Endothelial cell (in vitro differentiated cells): ENCODE measurements around the gene BCAP31. TPM values are rescaled to one million over a fixed set of nuclear protein-coding genes. Genes with fewer than 3 reads are reported as not detected.
"Not testable (repeated sequence)": the region's sequence is repeated elsewhere in the genome, so short reads cannot be mapped to it uniquely, and the experiment has no call there.

Experiments used
- DNase-seq: peaks from one replicate; pipeline ENCODE4 v3.0.0; 2021; ENCODE audit warnings: low spot score
- H3K27ac Mint-ChIP-seq: one replicate; pipeline ENCODE4 v1.8.0; 2021; ENCODE audit warnings: mixed read lengths, inconsistent platforms; ENCODE audit not compliant: unreplicated experiment
- H3K27me3 Mint-ChIP-seq: one replicate; pipeline ENCODE4 v1.8.0; 2021; ENCODE audit warnings: mild to moderate bottlenecking, moderate library complexity, mixed read lengths, inconsistent platforms; ENCODE audit not compliant: unreplicated experiment
- H3K36me3 Mint-ChIP-seq: one replicate; pipeline ENCODE4 v1.8.0; 2021; ENCODE audit warnings: mild to moderate bottlenecking, low read depth, mixed read lengths, inconsistent platforms; ENCODE audit not compliant: unreplicated experiment
- H3K4me1 Mint-ChIP-seq: one replicate; pipeline ENCODE4 v1.8.0; 2021; ENCODE audit warnings: mild to moderate bottlenecking, mixed read lengths, inconsistent platforms; ENCODE audit not compliant: unreplicated experiment
- H3K4me3 Mint-ChIP-seq: one replicate; pipeline ENCODE4 v1.8.0; 2021; ENCODE audit warnings: mild to moderate bottlenecking, mixed read lengths, inconsistent platforms; ENCODE audit not compliant: unreplicated experiment
- H3K9me3 Mint-ChIP-seq: one replicate; pipeline ENCODE4 v1.8.0; 2021; ENCODE audit warnings: mixed read lengths, inconsistent platforms; ENCODE audit not compliant: unreplicated experiment
- total RNA-seq: library from RNA; stranded (reverse); fragmentation: NEBNext Ultra II Directional; extraction: Animal tissue kit (Norgen Biotek cat#: 25700); gene quantifications from one replicate; pipeline ENCODE4 v1.2.1, GENCODE V29; 2021; ENCODE audit not compliant: unreplicated experiment
- TF ChIP-seq, protein P1 (sequence below): fragments of 200-600 bp; sonication (generic); IDR thresholded peaks from one replicate; pipeline ENCODE4 v1.5.0; 2021; ENCODE audit warnings: antibody characterized with exemption; ENCODE audit not compliant: unreplicated experiment

The BCAP31 gene
- total RNA-seq, 1 donor from 2014 or later: 282 TPM

DNA sequence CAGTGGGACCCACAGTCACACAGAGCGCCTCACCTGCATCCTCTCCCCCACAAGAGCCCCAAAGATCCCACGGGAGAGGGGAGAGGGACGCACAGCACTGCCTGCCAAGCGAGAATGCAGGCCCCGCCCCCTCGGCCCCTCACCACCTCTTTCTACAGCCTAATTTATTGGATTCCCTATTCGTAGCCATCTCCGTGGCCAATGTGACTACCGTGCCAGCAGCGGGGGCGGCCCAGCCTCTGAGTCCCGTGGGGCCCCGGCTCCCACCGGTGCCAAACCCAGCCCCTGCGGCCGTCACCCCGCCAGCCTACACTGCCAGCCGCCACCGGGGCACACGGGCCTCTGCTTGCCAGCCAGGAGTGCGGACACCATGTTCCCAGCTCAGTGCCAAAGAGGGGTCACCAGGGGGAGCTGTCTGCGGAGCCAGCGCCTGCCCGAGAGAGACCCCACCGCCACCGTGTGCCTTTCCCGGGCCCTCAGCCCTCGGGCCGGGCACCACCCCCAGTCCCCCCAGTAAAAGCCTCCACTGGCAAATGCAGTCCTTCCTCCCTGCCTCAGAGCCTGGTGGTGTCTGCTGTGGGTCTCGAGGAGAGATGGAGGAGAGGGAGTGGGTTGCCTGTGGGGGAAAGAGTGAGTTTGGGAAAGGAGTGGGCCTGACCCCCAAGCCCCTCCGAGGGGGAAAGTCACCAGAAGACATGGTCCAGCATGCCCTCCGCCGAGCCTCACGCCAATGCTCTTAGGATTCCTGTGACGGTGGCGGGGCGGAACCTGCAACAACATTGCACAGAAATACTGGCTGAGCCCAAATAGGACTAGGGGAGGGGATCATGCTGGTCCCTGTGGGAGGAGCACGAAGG, 20.3 kb upstream of the BCAP31 start:
- H3K4me3 Mint-ChIP-seq: no peak overlapping the region
- H3K4me1 Mint-ChIP-seq: no peaks in the 10 kb centered on the region
- H3K36me3 Mint-ChIP-seq: no peaks in the 10 kb centered on the region
- no peak for DNase-seq
- no peaks in the 10 kb centered on the region for H3K27me3 Mint-ChIP-seq
- no peak overlapping the region for H3K27ac Mint-ChIP-seq
- no peaks in the 10 kb centered on the region for H3K9me3 Mint-ChIP-seq
- TF ChIP-seq, protein P1, sequence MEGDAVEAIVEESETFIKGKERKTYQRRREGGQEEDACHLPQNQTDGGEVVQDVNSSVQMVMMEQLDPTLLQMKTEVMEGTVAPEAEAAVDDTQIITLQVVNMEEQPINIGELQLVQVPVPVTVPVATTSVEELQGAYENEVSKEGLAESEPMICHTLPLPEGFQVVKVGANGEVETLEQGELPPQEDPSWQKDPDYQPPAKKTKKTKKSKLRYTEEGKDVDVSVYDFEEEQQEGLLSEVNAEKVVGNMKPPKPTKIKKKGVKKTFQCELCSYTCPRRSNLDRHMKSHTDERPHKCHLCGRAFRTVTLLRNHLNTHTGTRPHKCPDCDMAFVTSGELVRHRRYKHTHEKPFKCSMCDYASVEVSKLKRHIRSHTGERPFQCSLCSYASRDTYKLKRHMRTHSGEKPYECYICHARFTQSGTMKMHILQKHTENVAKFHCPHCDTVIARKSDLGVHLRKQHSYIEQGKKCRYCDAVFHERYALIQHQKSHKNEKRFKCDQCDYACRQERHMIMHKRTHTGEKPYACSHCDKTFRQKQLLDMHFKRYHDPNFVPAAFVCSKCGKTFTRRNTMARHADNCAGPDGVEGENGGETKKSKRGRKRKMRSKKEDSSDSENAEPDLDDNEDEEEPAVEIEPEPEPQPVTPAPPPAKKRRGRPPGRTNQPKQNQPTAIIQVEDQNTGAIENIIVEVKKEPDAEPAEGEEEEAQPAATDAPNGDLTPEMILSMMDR: no peak

DNA sequence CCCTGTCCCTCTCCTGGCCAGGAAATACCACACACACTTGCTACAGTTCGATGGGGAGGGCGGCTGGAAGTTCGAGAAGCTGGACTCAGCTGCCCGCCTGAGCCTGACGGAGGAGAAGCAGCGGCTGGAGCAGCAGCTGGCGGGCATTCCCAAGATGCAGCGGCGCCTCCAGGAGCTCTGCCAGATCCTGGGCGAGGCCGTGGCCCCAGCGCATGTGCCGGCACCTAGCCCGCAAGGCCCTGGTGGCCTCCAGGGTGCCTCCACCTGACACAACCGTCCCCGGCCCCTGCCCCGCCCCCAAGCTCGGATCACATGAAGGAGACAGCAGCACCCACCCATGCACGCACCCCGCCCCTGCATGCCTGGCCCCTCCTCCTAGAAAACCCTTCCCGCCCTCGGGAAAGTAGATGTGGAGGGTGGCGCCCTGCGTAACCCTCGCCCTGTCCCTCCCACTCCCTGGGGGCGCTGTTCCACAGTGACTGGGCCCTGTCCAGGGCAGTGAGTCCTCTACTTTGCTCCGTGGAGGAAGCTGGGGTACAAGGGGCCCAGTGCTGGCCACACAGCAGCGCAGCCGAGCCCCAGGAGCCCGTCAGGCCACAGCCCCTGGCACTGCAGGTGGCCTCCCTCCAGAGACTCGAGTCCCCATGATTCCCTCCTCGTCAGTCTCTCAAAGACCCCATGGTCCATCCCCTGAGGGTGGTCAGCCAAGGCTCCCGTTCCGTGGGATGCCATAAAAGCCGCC, 19.5 kb upstream of the BCAP31 start:
- not testable (repeated sequence) for H3K4me1 Mint-ChIP-seq, DNase-seq, H3K27ac Mint-ChIP-seq, H3K9me3 Mint-ChIP-seq, H3K36me3 Mint-ChIP-seq, H3K4me3 Mint-ChIP-seq, H3K27me3 Mint-ChIP-seq

DNA sequence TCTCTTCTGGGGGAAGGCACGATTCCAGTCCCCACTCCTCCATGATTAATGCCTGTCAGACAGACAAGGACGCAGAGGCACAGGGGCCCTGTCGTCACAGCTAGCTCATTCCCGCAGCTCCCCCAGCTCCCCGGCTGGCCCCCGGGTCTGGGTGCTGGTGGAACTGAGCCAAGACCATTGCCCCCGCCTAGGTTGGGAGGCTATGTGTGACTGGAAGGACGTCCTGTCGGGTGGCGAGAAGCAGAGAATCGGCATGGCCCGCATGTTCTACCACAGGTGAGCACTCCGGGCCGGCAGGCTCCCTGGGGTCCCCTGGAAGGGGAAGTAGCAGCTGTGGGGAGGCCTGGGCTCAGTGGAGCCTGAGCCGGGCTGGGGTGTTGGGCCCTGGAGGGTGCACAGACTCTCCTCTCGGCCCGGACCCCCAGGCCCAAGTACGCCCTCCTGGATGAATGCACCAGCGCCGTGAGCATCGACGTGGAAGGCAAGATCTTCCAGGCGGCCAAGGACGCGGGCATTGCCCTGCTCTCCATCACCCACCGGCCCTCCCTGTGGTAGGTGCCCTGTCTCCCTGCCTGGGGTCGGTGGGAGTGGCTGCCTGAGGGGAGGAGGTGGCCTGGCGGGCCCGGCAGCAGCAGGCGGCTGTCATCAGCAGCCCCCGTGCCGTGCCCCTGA, 18.7 kb upstream of the BCAP31 start:
- not testable (repeated sequence) for H3K4me1 Mint-ChIP-seq, H3K36me3 Mint-ChIP-seq, H3K4me3 Mint-ChIP-seq, H3K27me3 Mint-ChIP-seq, H3K9me3 Mint-ChIP-seq, DNase-seq, H3K27ac Mint-ChIP-seq

DNA sequence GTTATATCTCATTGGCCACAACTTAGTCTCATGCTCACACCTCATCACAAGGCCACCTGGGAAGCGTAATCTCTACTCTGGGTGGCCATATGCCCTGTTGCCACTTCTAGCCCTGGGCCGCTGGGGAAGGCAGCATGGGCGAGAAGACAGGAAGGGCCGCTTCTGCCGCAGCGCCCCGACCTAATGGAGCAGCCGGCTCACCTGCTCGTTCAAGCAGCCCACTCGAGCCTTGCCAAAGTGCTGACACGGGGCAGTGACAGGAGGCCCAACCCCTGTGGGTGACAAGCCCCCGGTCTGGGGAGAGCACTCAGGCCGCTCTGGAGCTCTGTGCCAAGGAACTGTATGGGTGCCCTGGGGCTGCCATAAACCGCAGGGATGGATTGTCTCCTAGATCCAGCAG, 17.9 kb upstream of the BCAP31 start:
- not testable (repeated sequence) for H3K9me3 Mint-ChIP-seq, H3K36me3 Mint-ChIP-seq, DNase-seq, H3K27me3 Mint-ChIP-seq, H3K4me3 Mint-ChIP-seq, H3K27ac Mint-ChIP-seq, H3K4me1 Mint-ChIP-seq

DNA sequence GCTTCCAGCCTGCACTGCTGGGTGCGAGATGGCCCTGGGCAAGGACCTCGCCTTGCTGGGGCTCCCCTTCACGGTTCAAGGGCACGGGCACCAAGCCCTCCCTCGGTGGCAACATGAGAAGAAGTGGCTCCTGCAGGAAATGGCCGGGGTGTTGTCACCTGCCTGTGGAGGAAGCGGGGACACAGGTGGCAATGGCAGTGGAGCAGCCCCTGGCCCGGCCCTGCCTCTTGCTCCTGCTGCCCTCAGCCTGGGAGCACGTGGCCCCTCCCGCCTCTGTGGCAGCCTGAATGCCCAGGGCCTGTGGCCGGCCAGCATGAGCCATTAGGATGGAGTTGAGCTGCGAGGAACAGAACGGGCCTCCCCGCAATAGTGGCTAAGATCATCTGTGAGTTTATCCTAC, 17.3 kb upstream of the BCAP31 start:
- H3K27ac Mint-ChIP-seq: no peak overlapping the region
- H3K9me3 Mint-ChIP-seq: no peaks in the 10 kb centered on the region
- no peaks in the 10 kb centered on the region for H3K27me3 Mint-ChIP-seq
- H3K4me1 Mint-ChIP-seq: no peaks in the 10 kb centered on the region
- TF ChIP-seq, protein P1: no peak
- peaks cover 3% of the 10 kb centered on the region for H3K36me3 Mint-ChIP-seq
- no peak overlapping the region for H3K4me3 Mint-ChIP-seq
- no peak for DNase-seq

DNA sequence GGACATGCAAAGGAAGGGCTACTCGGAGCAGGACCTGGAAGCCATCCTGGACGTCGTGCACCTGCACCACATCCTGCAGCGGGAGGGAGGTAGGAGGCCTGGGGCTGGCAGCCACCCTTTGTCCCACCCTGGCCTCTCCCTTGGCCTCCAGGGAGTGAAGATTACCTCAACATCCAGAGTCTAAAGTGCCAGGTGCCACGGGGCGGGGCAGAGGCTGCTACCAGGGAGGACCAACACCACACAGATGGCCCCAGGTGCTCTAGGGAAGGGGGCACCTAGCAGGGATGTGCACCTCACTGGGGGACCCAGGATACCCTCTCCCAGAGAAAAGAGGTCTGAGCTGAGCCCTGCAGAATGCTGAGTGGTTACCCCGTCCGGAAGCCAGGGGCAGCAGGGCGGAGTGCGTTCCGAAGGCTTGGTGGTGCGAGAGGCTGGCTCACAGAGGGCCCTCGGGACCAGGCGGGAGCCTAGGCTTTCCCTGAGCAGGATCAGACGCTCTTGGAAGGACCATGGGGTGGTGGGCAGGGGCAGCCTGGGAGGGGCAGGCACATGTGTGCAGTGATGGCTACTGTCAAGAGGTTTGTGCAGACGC, 16.5 kb upstream of the BCAP31 start:
- TF ChIP-seq, protein P1: no peak
- Mint-ChIP-seq H3K36me3 (peaks cover 4% of the 10 kb centered on the region), H3K4me1 (peaks cover under 1% of the 10 kb centered on the region), H3K4me3 (no peak overlapping the region), H3K9me3 (no peaks in the 10 kb centered on the region), H3K27ac (no peak overlapping the region), H3K27me3 (no peaks in the 10 kb centered on the region)
- DNase-seq: no peak
